Brain microvascular endothelial cell (primary cell): ENCODE data around the gene KCNAB2.

Experiments used
- DNase-seq: peaks from one replicate; pipeline ENCODE4 v3.0.0-alpha.2; 2020
- H3K27ac ChIP-seq: fragments of 250-450 bp; sonication (Bioruptor Pico); 2 replicates; pipeline ENCODE4 v1.5.1; 2020; ENCODE audit warnings: mild to moderate bottlenecking, moderate library complexity
- H3K27me3 ChIP-seq: fragments of 250-450 bp; sonication (Bioruptor Pico); replicated peaks from 2 replicates; pipeline ENCODE4 v1.5.1; 2020; ENCODE audit warnings: mild to moderate bottlenecking
- H3K36me3 ChIP-seq: fragments of 250-450 bp; sonication (Bioruptor Pico); replicated peaks from 2 replicates; pipeline ENCODE4 v1.5.1; 2020; ENCODE audit warnings: mild to moderate bottlenecking
- H3K4me3 ChIP-seq: 2 replicates; pipeline ENCODE4 v1.5.1; 2011; ENCODE audit warnings: low read depth, mild to moderate bottlenecking, control low read depth, low read length, moderate library complexity
- in situ Hi-C: cut with HindIII; loops from 2 replicates; pipeline ENCODE4 v1.10.0; 2017; ENCODE audit warnings: low sequenced_read_pairs, low pct_ligation_motif_present
- TF ChIP-seq, protein P1 (sequence below): IDR thresholded peaks from 2 replicates; pipeline ENCODE4 v1.5.1; 2011; ENCODE audit warnings: low read depth, mild to moderate bottlenecking, moderate library complexity, low read length, control low read depth, inconsistent platforms; ENCODE audit errors: missing control alignments

The KCNAB2 gene

GRCh38 chr1:6065093-6065858 is 19.6 kb downstream of the KCNAB2 start:
- Histone ChIP-seq H3K4me3 (no peak overlapping the region), H3K27me3 (peaks cover 6% of the 10 kb centered on the region), H3K27ac (no peak overlapping the region), H3K36me3 (no peaks in the 10 kb centered on the region)
- in situ Hi-C loops: no loop called here
- DNase-seq: no peak
- TF ChIP-seq, protein P1, sequence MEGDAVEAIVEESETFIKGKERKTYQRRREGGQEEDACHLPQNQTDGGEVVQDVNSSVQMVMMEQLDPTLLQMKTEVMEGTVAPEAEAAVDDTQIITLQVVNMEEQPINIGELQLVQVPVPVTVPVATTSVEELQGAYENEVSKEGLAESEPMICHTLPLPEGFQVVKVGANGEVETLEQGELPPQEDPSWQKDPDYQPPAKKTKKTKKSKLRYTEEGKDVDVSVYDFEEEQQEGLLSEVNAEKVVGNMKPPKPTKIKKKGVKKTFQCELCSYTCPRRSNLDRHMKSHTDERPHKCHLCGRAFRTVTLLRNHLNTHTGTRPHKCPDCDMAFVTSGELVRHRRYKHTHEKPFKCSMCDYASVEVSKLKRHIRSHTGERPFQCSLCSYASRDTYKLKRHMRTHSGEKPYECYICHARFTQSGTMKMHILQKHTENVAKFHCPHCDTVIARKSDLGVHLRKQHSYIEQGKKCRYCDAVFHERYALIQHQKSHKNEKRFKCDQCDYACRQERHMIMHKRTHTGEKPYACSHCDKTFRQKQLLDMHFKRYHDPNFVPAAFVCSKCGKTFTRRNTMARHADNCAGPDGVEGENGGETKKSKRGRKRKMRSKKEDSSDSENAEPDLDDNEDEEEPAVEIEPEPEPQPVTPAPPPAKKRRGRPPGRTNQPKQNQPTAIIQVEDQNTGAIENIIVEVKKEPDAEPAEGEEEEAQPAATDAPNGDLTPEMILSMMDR: no peak

- TF ChIP-seq, protein P1: no peak
- Histone ChIP-seq H3K27me3 (peaks cover 6% of the 10 kb centered on the region), H3K27ac (no peak overlapping the region), H3K4me3 (no peak overlapping the region), H3K36me3 (no peaks in the 10 kb centered on the region)
- DNase-seq: no peak
- in situ Hi-C loops: no loop called here
Measured at GRCh38 chr1:6066680-6067079, 21.0 kb downstream of the KCNAB2 start.

DNA sequence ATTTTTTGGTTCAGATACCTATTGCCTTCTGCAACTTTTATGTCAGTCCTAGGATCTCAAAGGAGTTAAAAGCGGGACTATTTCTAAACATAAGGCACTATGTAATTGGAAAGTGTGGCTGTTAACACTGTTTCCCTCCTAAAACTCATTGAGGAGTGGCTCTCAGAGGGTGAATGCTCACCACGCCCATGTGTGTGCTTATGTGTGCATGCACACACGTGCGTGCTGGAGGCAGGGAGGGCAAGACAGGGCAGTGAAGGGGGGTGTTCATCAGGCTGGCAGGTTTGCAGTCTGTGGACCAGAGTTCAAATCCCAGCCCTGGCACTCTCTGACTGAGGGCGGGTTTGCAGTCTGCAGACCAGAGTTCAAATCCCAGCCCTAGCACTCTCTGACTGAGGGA is 22.4 kb downstream of the KCNAB2 start:
- no peak overlapping the region for H3K4me3 ChIP-seq
- in situ Hi-C loops: no loop called here
- peaks cover 6% of the 10 kb centered on the region for H3K27me3 ChIP-seq
- H3K27ac ChIP-seq: no peak overlapping the region
- H3K36me3 ChIP-seq: no peaks in the 10 kb centered on the region
- TF ChIP-seq, protein P1: no peak
- no peak for DNase-seq

DNA sequence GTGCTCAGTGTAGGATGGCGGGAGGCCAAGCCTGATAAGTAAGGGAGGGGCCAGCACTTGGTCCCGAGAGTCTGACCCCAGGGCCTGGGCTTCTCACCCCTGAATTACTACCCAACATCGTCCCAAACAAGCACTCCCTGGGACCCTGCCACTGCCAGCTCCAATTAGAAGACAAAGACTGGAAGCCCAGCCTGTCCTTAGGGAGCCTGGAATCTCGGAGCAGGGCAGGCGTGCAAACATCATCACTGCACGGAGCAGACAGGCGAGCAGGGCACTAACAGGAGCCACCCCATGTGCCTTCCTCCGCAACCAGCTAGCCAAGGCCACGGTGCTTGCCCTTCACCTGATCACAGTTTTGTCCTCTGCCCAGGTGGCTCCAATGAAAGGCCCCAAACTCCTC is 23.2 kb downstream of the KCNAB2 start:
- Histone ChIP-seq H3K27ac (no peak overlapping the region), H3K4me3 (no peak overlapping the region), H3K36me3 (no peaks in the 10 kb centered on the region), H3K27me3 (peaks cover 6% of the 10 kb centered on the region)
- no peak for DNase-seq
- in situ Hi-C loops: no loop called here
- TF ChIP-seq, protein P1: no peak

- H3K27ac ChIP-seq: no peak overlapping the region
- no peak overlapping the region for H3K4me3 ChIP-seq
- TF ChIP-seq, protein P1: no peak
- H3K36me3 ChIP-seq: no peaks in the 10 kb centered on the region
- in situ Hi-C loops: no loop called here
- H3K27me3 ChIP-seq: peaks cover 5% of the 10 kb centered on the region
- no peak for DNase-seq
Measured at GRCh38 chr1:6069573-6069972, 23.9 kb downstream of the KCNAB2 start.

GRCh38 chr1:6070450-6070974 is 24.8 kb downstream of the KCNAB2 start:
- in situ Hi-C loops: no loop called here
- Histone ChIP-seq H3K4me3 (no peak overlapping the region), H3K27me3 (peaks cover 4% of the 10 kb centered on the region), H3K36me3 (no peaks in the 10 kb centered on the region), H3K27ac (no peak overlapping the region)
- TF ChIP-seq, protein P1: no peak
- DNase-seq: no peak
